Measurements from ENCODE around the gene PEX12. TPM values are rescaled to one million over a fixed set of nuclear protein-coding genes. Genes with fewer than 3 reads are reported as not detected.

Gene PEX12
- total and polyA plus RNA-seq, 7 donors = 0.92 to 10.4 (median 4.6) TPM

GRCh38 chr17:35607239-35607847, 29.0 kb upstream of the PEX12 start:
- H3K27ac ChIP-seq = peak overlapping the region; percentile 25 to 68 (median 62)
- no peaks in the 10 kb centered on the region for H3K27me3 ChIP-seq
- H3K36me3 ChIP-seq = peaks cover 6 to 75% (median 11%) of the 10 kb centered on the region in 4 donors
- no peaks in the 10 kb centered on the region for H3K9me3 ChIP-seq
- WGBS, 2 donors = 80 to 84% methylated on average over 3 of the region's 3 CpGs
- TF ChIP-seq POLR2AphosphoS5 (IDR thresholded peaks at IDR 0.05) (no peak), CTCF (IDR thresholded peaks at IDR 0.05) (no peak)
- intact Hi-C loops (cut with DNase I) = no loop called here
- peaks cover 0 to 28% (median 12%) of the 10 kb centered on the region in 4 donors for H3K4me1 ChIP-seq
- no peak overlapping the region for H3K4me3 ChIP-seq
- no peak for DNase-seq

GRCh38 chr17:35605678-35606077, 27.3 kb upstream of the PEX12 start:
- intact Hi-C loops (cut with DNase I) = no loop called here
- no peak for TF ChIP-seq EP300 (IDR thresholded peaks at IDR 0.05)
- TF ChIP-seq POLR2A (IDR thresholded peaks at IDR 0.05) = no peak
- no peak for TF ChIP-seq POLR2AphosphoS5 (IDR thresholded peaks at IDR 0.05)
- TF ChIP-seq CTCF (IDR thresholded peaks at IDR 0.05) = no peak
- H3K4me3 ChIP-seq = no peak overlapping the region
- H3K27ac ChIP-seq = peak overlapping the region in 2 of 4 donors; percentile 33 to 44
- DNase-seq = no peak
- peaks cover 6 to 75% (median 14%) of the 10 kb centered on the region in 4 donors for H3K36me3 ChIP-seq
- no peaks in the 10 kb centered on the region for H3K9me3 ChIP-seq
- WGBS, 2 donors = 88 to 90% methylated on average over 2 of the region's 2 CpGs
- H3K4me1 ChIP-seq = peaks cover 0 to 28% (median 12%) of the 10 kb centered on the region in 4 donors
- H3K27me3 ChIP-seq = no peaks in the 10 kb centered on the region

- 89 to 97% methylated on average over 7 of the region's 7 CpGs for WGBS, 2 donors
- no peak for DNase-seq
- Histone ChIP-seq H3K36me3 (peaks cover 5 to 75% (median 19%) of the 10 kb centered on the region in 4 donors), H3K9me3 (no peaks in the 10 kb centered on the region), H3K27me3 (no peaks in the 10 kb centered on the region), H3K4me3 (no peak overlapping the region), H3K4me1 (peaks cover 0 to 24% (median 12%) of the 10 kb centered on the region in 4 donors), H3K27ac (no peak overlapping the region)
- intact Hi-C loops (cut with DNase I) = no loop called here
- TF ChIP-seq POLR2A (IDR thresholded peaks at IDR 0.05) (no peak), EP300 (IDR thresholded peaks at IDR 0.05) (no peak), POLR2AphosphoS5 (IDR thresholded peaks at IDR 0.05) (no peak), CTCF (IDR thresholded peaks at IDR 0.05) (no peak)
Observed at GRCh38 chr17:35603674-35604073, 25.3 kb upstream of the PEX12 start.

- Histone ChIP-seq H3K36me3 (peaks cover 10 to 86% (median 28%) of the 10 kb centered on the region in 4 donors), H3K27me3 (no peaks in the 10 kb centered on the region), H3K4me1 (peaks cover 0 to under 1% (median 0%) of the 10 kb centered on the region in 4 donors), H3K9me3 (no peaks in the 10 kb centered on the region), H3K27ac (no peak overlapping the region), H3K4me3 (no peak overlapping the region)
- intact Hi-C loops (cut with DNase I) = no loop called here
- no peak for TF ChIP-seq POLR2AphosphoS5 (IDR thresholded peaks at IDR 0.05)
- no peak for TF ChIP-seq CTCF (IDR thresholded peaks at IDR 0.05)
- no peak for TF ChIP-seq EP300 (IDR thresholded peaks at IDR 0.05)
- no peak for TF ChIP-seq POLR2A (IDR thresholded peaks at IDR 0.05)
- no peak for DNase-seq
- WGBS, 2 donors = 65 to 76% methylated on average over 5 of the region's 5 CpGs
Observed at GRCh38 chr17:35597604-35598003, 19.2 kb upstream of the PEX12 start.
